D721Med (cell line): Measurements from ENCODE around the gene IMMP2L.

ENCODE experiments used
- DNase-seq: peaks from one replicate; pipeline ENCODE4 v3.0.0; 2011; ENCODE audit warnings: low spot score; ENCODE audit not compliant: insufficient read length
- FAIRE-seq: peaks from 2 replicates; lab custom pipeline; 2011; peaks lifted over from hg19 to GRCh38; lab: Jason Lieb, UNC
- TF ChIP-seq, protein P1 (sequence below): IDR thresholded peaks from 2 replicates; pipeline ENCODE4 v1.5.1; 2012; ENCODE audit warnings: mild to moderate bottlenecking, control low read depth; ENCODE audit not compliant: insufficient read depth; ENCODE audit errors: missing control alignments

IMMP2L gene

DNA sequence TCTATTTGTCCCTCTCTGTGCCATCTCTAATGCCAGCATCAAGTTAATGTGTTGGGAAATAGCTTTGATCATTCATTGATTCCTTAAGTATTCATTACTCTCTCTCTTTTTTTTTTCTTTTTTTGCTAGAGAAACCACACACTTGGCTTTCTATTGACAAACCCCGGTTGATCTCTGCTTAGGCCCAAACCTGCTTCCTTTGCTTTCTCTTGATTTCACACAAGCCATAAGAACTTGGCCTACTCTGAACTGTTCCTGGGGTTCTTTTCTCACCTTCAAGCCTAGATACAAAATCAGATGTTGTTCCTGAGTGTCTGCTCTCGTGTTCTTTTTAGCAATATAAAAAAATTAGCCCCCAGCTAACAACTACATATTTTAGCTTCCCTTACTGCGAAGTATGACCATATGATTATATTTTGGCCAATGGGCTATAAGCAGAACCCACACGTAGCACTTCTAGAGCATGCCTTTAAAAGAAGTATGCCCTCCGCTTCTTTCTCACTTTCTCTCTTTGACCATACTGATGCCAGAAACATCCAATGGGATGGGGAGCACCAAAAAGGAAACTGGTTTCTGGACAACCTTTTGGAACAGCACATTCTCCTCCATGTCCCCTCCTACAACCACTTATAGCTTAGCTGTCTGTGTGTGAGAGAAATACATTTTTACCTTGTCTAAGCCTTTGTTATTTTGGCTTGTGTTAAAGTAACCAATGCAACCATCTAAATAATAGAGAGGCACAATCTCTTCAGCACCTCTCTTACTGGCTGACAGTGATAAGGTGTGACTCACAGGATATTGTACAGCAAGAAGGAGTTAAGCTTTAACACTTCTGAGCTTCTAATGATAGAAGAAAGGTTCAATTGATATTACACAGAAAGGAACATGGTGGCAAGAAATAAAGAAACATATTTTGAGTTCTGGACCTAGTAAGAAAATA, 568.0 kb downstream of the IMMP2L start:
- no peak for DNase-seq
- TF ChIP-seq, protein P1, sequence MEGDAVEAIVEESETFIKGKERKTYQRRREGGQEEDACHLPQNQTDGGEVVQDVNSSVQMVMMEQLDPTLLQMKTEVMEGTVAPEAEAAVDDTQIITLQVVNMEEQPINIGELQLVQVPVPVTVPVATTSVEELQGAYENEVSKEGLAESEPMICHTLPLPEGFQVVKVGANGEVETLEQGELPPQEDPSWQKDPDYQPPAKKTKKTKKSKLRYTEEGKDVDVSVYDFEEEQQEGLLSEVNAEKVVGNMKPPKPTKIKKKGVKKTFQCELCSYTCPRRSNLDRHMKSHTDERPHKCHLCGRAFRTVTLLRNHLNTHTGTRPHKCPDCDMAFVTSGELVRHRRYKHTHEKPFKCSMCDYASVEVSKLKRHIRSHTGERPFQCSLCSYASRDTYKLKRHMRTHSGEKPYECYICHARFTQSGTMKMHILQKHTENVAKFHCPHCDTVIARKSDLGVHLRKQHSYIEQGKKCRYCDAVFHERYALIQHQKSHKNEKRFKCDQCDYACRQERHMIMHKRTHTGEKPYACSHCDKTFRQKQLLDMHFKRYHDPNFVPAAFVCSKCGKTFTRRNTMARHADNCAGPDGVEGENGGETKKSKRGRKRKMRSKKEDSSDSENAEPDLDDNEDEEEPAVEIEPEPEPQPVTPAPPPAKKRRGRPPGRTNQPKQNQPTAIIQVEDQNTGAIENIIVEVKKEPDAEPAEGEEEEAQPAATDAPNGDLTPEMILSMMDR = no peak
- FAIRE-seq = no peak

DNA sequence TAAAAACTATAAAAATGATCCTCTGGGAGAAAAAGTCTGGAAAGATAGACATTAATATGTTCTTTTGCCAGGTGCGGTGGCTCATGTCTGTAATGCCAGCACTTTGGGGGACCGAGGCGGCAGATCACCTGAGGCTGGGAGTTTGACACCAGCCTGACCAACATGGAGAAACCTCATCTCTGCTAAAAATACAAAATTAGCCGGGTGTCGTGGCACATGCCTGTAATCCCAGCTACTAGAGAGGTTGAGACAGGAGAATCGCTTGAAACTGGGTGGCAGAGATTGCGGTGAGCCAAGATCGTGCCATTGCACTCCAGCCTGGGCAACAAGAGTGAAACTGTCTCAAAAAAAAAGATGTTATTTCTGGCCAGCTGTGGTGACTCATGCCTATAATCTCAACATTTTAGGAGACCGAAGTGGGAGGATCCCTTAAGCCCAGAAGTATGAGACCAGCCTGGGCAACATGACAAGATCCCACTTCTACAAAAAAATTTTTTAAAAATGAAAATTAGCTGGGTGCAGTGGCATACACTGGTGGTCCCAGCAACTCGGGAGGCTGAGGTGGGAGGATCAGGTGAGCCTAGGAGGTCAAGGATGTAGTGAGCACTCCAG, 573.3 kb downstream of the IMMP2L start:
- TF ChIP-seq, protein P1 = no peak
- DNase-seq (no peak), FAIRE-seq (no peak)

DNA sequence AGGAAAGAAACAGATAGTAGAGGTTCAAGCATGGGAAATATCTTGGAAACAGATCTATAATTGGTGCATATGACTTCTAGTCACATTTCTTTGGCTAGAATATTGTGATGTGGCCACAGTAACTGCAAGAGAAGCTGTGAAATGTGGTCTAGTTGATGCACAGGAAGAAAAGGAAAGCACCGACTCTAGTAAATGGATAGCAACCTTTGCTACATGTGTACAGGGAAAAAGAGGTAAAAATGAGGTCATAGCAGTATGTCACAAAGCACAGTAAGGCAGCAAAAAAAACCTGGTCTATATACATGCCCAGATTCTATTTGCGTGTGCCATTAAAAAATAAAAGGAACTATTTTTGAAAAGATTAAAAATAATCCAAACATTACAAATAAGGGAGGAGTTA, 573.9 kb downstream of the IMMP2L start:
- FAIRE-seq = no peak
- DNase-seq = no peak
- TF ChIP-seq, protein P1 = no peak

GRCh38 chr7:110987127-110987693, 575.1 kb downstream of the IMMP2L start:
- FAIRE-seq (no peak), DNase-seq (no peak)
- TF ChIP-seq, protein P1 = no peak

DNA sequence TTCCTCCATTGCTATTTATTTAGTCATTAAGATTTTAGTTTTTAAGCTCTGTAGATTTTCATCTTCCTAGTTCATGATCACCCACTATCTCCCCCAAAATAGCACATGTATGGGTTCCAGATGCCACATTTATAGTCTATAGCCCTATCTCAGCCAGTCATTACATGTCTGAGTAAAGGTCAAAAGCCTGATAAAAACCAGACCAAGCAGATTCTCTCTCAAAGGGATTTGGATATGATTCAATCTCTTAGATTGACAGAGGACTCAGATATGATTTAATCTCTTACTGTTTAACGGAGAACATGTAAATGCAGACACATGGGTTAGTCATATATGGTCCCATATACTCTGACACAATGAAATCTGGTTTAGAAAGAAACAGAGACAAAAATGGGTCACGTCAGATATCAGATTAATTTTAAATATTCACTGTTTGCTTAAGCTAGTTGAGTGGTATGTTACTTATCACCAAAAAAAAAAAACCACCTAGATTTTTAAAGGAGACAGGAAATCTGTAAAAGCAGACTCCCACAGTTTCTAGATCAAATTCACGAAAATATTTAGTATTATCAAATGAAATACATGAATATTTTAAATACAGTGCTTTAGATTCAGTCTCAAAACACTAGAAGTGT, 578.4 kb downstream of the IMMP2L start:
- TF ChIP-seq, protein P1 = no peak
- no peak for FAIRE-seq
- DNase-seq = no peak

DNA sequence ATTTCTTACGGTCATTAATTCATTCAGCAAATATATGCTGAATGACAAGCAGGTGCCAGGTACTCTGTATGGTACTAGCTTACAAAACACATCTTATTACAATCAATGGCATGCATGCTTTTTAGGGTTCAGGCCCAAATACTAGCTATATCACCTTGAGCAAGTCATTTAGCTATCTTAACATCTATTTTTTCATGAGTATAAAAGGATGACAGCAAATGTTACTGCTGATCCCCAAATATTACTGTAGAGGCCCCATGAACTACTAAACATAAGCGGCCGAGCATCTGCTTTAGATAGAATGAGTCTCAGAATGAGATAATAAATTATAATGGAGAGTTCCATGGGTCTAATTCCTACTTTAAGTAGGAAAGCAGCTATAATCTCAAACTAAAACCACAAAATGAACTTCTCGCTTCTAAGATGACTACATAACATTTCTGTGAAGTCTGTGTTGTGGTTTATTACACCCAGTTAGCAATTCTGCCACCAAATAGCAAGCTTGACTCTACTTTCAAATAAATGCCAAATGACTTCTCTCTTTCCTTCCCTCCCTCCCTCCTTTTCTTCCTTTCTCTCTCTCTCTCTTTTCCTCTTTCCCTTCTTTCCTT, 585.1 kb downstream of the IMMP2L start:
- TF ChIP-seq, protein P1 = no peak
- no peak for DNase-seq
- no peak for FAIRE-seq
